Astrocyte (in vitro differentiated cells and primary cell): ENCODE data around the gene TTYH3.

Experiments used
- EZH2 ChIP-seq: IDR thresholded peaks from 2 replicates; pipeline ENCODE4 v1.6.1; 2012; ENCODE audit warnings: mild to moderate bottlenecking, low read length, inconsistent platforms; ENCODE audit not compliant: insufficient read depth
- TF ChIP-seq, protein P1 (sequence below): IDR thresholded peaks from 2 replicates; pipeline ENCODE4 v1.5.1; 2011; ENCODE audit warnings: low read depth, mild to moderate bottlenecking, inconsistent platforms, low read length, moderate library complexity; ENCODE audit not compliant: insufficient read depth

DNA sequence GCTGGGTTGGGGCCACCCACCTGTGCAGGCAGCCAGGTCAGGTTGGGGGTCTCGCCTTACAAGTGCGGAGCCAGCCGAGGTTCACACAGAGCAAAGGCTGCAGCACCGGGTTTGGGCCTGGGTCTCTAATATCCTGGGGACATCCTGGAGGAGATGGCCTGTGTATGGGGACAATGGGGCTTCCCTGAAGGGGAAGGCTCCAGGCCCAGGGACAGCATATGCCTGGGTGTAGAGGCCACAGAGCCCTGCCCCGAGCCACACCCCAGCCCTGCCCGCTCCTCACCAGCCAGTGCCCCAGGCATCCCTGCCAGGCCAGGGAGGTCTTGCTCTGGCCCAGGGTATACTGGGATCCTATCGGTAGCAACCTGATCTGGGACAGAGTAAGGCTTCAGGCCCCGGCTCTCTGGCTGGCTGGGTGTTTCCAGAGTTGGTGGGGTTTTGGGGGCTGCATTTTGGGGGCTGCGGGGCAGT lies 9.1 kb downstream of the TTYH3 start:
- TF ChIP-seq, protein P1, sequence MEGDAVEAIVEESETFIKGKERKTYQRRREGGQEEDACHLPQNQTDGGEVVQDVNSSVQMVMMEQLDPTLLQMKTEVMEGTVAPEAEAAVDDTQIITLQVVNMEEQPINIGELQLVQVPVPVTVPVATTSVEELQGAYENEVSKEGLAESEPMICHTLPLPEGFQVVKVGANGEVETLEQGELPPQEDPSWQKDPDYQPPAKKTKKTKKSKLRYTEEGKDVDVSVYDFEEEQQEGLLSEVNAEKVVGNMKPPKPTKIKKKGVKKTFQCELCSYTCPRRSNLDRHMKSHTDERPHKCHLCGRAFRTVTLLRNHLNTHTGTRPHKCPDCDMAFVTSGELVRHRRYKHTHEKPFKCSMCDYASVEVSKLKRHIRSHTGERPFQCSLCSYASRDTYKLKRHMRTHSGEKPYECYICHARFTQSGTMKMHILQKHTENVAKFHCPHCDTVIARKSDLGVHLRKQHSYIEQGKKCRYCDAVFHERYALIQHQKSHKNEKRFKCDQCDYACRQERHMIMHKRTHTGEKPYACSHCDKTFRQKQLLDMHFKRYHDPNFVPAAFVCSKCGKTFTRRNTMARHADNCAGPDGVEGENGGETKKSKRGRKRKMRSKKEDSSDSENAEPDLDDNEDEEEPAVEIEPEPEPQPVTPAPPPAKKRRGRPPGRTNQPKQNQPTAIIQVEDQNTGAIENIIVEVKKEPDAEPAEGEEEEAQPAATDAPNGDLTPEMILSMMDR = no peak
- TF ChIP-seq EZH2 = no peak
